GM18520 (cell line): ENCODE data around the gene PNLIPRP3.

Experiments used
- ATAC-seq: cut with Tn5 transposase; IDR thresholded peaks from one replicate; pipeline ENCODE4 v1.9.1; 2021; ENCODE audit not compliant: unreplicated experiment

PNLIPRP3 gene

GRCh38 chr10:116490028-116490662, 62.5 kb downstream of the PNLIPRP3 start:
- no peak for ATAC-seq

- no peak for ATAC-seq
Measured at GRCh38 chr10:116504786-116505185, 77.1 kb downstream of the PNLIPRP3 start.

GRCh38 chr10:116510565-116510964, 82.9 kb downstream of the PNLIPRP3 start:
- ATAC-seq = no peak

GRCh38 chr10:116511365-116511764, 83.7 kb downstream of the PNLIPRP3 start:
- ATAC-seq = no peak

- no peak for ATAC-seq
Measured at GRCh38 chr10:116521424-116522290, 94.0 kb downstream of the PNLIPRP3 start.

GRCh38 chr10:116522803-116523381, 95.2 kb downstream of the PNLIPRP3 start:
- ATAC-seq = no peak

- no peak for ATAC-seq
Measured at GRCh38 chr10:116524736-116525135, 97.1 kb downstream of the PNLIPRP3 start.

- no peak for ATAC-seq
Measured at GRCh38 chr10:116526219-116526618, 98.6 kb downstream of the PNLIPRP3 start.
